Fibroblast of lung (primary cell): ENCODE measurements around the gene ADAMTS3.

Experiments used
- CTCF ChIP-seq, 2 donors: IDR thresholded peaks in 1 of 2; conservative IDR thresholded peaks in 1 of 2; 1 replicate in 1 of 2; 2 replicates in 1 of 2; pipeline ENCODE4 v1.5.1; 2011 to 2012; ENCODE audit warnings: low read length in 2 of 2, control low read depth in 1 of 2, inconsistent platforms in 1 of 2, low read depth in 1 of 2, mild to moderate bottlenecking in 1 of 2
- EZH2 ChIP-seq: IDR thresholded peaks from 2 replicates; pipeline ENCODE4 v1.5.1; 2012; ENCODE audit warnings: low read length, control low read depth, mild to moderate bottlenecking; ENCODE audit errors: missing control alignments

DNA sequence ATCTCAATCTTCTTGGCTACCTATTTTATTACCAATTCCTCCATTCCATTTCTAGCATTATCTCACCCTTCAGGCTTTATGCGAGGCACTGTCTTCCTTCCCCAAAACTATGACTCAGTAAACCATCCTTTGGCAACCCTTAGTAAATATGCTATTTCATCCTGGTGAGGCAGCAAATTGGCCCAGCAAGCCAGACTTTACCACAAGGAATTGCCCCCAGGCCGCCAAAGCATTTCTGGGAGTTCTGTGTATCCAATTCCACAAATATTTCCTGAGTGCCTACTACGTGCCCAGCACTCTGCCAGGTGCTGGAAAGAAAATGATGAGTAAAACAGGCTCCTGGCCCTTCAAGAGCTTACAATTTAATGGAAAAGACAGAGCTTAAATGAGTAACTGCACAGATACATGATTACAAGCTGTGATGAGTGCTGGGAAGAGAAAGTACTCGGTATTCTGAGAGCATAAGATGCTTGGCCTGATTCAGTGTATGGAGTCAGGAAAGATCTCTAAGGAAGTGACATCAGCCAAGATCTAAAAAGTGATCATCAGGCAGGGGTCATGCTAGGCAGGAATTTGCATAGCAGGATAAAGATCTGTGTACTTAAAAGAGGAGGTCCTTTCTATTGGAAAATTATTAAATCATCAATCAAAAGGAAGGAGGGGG, 193.8 kb downstream of the ADAMTS3 start:
- TF ChIP-seq CTCF (conservative IDR thresholded peaks at IDR 0.05 in 1 of 2, IDR thresholded peaks at IDR 0.05 in 1 of 2; ENCODE audit: low read depth in 1 of 2, low read length in 2 of 2) (no peak), EZH2 (no peak)
